HepG2 (cell line): ENCODE measurements around the gene KDM6B.

Source experiments
- CHD2 ChIP-seq: IDR thresholded peaks from 2 replicates; pipeline ENCODE4 v1.6.1; 2011; ENCODE audit warnings: low read depth, low read length, improper control_type of control experiment
- FOXM1 ChIP-seq: sonication (generic); formaldehyde crosslinking; IDR thresholded peaks from 2 replicates; pipeline ENCODE4 v1.5.0; 2020; ENCODE audit warnings: missing genetic modification reagents
- ZNF44 ChIP-seq: sonication (generic); formaldehyde crosslinking; IDR thresholded peaks from 2 replicates; pipeline ENCODE4 v1.5.1; 2020; ENCODE audit warnings: mild to moderate bottlenecking, missing genetic modification reagents

DNA sequence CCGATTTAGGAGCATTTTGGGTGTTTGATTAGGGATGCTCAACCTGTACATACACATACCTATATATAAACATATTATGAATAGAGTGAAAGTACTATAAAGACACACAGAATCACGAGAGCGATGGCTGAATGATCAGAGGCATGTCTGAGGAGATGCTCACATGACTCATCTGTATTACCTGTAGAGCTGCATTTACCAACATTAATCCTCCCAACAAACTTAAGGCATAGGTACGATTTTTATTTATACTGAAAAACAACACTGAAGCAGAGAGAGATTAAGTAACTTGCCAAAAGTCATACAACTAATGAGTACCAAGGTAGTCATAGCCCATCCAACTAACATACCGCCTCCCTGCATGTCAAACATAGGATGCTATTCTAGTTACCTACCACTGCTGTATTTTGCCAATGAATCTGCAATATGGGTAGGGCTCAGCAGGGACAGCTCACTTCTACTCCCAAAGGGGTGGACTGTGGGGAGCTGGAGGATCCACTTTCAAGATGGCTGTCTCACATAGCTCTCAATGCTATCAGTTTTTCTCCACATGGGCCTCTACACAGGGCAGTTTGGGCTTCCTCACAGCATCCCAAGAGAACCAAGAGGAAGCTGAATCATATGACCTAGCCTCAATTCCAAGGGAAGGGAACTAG is 31.1 kb downstream of the KDM6B start:
- no peak for TF ChIP-seq CHD2
- no peak for TF ChIP-seq FOXM1
- TF ChIP-seq ZNF44 (CRISPR knock-in tag), result no peak
